Adrenal gland (tissue), 5 donors: Measurements from ENCODE around the gene TRMO.

ENCODE experiments used
- POLR2A ChIP-seq, 2 donors: fragments of 450-650 bp; IDR thresholded peaks; one replicate each; pipeline ENCODE4 v1.6.1; 2017; ENCODE audit warnings: antibody characterized with exemption in 2 of 2, mild to moderate bottlenecking in 2 of 2, moderate library complexity in 1 of 2
- TF ChIP-seq, protein P1 (sequence below), 6 experiments: fragments of 450-650 bp in 4 of 6; fragments of 200-600 bp in 2 of 6; sonication (generic) in 1 of 6; IDR thresholded peaks; 1 replicate in 5 of 6; 2 replicates in 1 of 6; pipeline versions ENCODE4 v1.5.1 to v1.8.0; 2016 to 2021; ENCODE audit warnings: antibody characterized with exemption in 6 of 6, mild to moderate bottlenecking in 2 of 6, moderate library complexity in 1 of 6
- donor health status: DM: no; HTN: no; CAD: no.

DNA sequence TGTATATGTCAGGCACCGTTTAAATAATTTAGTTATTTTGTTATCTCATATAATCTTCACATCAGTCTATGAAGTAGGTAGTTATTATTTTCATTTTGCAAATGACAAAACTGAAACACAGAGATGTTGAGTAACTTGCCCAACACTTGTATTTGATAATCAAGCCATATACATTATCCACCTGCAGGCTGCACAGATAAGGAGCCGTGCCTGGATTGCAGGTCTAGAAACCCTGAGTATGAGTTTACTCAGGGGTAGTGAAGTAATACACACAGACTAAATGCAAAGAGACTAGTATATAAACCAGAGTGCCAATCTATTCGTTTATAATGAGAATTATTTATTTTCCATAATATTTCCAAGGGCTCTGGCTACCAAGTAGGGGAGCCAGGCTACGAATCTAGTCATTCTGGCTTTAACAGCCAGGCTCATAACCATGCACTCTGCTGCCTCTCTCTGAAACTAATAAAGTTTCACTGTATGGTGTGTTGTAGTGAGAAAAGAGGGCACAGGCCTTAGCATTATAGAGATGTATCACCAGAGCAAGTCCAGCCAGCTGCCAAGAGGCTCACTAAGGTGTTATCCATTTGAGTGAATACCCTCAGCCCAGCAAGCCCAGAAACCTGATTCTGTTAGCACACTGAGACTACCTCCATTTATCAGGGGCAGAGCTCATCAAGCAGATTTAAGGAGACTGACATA, 11.1 kb upstream of the TRMO start:
- TF ChIP-seq, protein P1, sequence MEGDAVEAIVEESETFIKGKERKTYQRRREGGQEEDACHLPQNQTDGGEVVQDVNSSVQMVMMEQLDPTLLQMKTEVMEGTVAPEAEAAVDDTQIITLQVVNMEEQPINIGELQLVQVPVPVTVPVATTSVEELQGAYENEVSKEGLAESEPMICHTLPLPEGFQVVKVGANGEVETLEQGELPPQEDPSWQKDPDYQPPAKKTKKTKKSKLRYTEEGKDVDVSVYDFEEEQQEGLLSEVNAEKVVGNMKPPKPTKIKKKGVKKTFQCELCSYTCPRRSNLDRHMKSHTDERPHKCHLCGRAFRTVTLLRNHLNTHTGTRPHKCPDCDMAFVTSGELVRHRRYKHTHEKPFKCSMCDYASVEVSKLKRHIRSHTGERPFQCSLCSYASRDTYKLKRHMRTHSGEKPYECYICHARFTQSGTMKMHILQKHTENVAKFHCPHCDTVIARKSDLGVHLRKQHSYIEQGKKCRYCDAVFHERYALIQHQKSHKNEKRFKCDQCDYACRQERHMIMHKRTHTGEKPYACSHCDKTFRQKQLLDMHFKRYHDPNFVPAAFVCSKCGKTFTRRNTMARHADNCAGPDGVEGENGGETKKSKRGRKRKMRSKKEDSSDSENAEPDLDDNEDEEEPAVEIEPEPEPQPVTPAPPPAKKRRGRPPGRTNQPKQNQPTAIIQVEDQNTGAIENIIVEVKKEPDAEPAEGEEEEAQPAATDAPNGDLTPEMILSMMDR (IDR thresholded peaks at IDR 0.05): no peak
- TF ChIP-seq POLR2A (IDR thresholded peaks at IDR 0.05): no peak
